D721Med (cell line): ENCODE results near the gene DDX1.

Experiments used
- DNase-seq: peaks from one replicate; pipeline ENCODE4 v3.0.0; 2011; ENCODE audit warnings: low spot score; ENCODE audit not compliant: insufficient read length
- FAIRE-seq: peaks from 2 replicates; lab custom pipeline; 2011; peaks lifted over from hg19 to GRCh38; lab: Jason Lieb, UNC
- CTCF ChIP-seq: IDR thresholded peaks from 2 replicates; pipeline ENCODE4 v1.5.1; 2012; ENCODE audit warnings: mild to moderate bottlenecking, control low read depth; ENCODE audit not compliant: insufficient read depth; ENCODE audit errors: missing control alignments

Gene DDX1

GRCh38 chr2:15595936-15596335 is 4.3 kb downstream of the DDX1 start:
- FAIRE-seq = no peak
- no peak for TF ChIP-seq CTCF
- no peak for DNase-seq

DNA sequence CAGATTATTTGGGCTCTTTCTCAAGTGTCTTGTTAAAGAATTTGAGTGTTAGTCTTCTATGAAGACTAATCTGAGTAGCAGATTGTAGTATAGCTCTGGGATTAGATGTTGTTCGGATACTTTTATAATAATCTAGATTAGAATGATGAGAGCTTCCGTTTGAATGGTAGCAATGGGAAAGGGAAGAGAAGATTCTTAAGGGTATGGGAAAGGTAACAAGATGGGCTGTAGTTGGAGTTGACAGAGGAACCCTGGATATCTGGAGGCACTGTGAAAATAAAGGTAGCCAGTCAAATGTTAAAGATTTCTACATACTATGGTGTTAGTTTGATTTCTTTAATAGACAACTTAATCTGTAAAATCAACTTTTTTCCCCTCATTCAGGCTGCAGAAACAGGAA is 4.7 kb downstream of the DDX1 start:
- no peak for TF ChIP-seq CTCF
- DNase-seq (no peak), FAIRE-seq (no peak)

DNA sequence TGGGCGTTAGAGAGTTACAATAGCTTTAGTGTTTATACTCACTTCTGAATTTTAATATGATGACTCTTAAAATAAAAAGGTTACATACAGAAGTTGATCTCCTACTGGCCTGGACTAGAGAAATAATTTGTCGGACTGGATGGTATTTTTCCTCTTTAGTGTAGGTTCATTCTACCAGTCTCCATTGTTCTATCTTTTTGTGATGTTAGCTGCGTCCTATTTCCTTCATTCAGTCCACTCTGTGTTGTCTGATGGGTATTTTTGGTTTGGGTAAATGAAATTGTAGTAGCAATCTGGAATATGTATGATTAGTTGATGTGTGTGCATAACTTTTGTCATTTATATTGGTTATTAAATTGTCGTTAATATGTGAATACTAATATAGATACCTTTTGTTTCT is 5.3 kb downstream of the DDX1 start:
- DNase-seq (no peak), FAIRE-seq (peak; percentile 25)
- TF ChIP-seq CTCF = no peak

- FAIRE-seq (no peak), DNase-seq (no peak)
- no peak for TF ChIP-seq CTCF
These were observed 8.3 kb downstream of the DDX1 start for GRCh38 chr2:15599994-15600393.

GRCh38 chr2:15601681-15602080 is 10.0 kb downstream of the DDX1 start:
- TF ChIP-seq CTCF = no peak
- DNase-seq (no peak), FAIRE-seq (no peak)

DNA sequence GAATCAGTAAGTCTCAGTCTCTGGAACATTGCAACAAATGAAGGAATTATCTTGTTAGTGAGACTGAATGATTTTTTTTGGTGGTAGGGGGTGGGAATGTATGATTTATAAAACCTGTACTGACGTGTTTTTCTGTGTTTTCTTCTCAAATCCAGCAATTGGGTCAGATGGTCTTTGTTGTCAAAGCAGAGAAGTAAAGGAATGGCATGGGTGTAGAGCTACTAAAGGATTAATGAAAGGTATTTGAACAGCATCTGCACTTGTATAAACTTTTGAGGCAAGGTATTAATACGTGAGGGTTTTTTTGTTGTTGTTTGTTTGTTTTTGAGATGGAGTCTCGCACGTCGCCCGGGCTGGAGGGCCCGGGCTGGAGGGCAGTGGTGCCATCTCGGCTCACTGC is 10.7 kb downstream of the DDX1 start:
- no peak for TF ChIP-seq CTCF
- no peak for FAIRE-seq

GRCh38 chr2:15603044-15603765 is 11.5 kb downstream of the DDX1 start:
- TF ChIP-seq CTCF = no peak
- FAIRE-seq (no peak), DNase-seq (no peak)

More for the DNA sequence above, 10.7 kb downstream of the DDX1 start:
- no peak for DNase-seq
